Measurements from ENCODE around the gene MEAK7. TPM values are rescaled to one million over a fixed set of nuclear protein-coding genes. Genes with fewer than 3 reads are reported as not detected.
"Not testable (repeated sequence)": the region's sequence is repeated elsewhere in the genome, so short reads cannot be mapped to it uniquely, and the experiment has no call there.

MEAK7 gene
- total RNA-seq, 1 donor from 2014 or later: 15.6 TPM

GRCh38 chr16:84532855-84533486 is 28.5 kb upstream of the MEAK7 start:
- no peak for DNase-seq

DNA sequence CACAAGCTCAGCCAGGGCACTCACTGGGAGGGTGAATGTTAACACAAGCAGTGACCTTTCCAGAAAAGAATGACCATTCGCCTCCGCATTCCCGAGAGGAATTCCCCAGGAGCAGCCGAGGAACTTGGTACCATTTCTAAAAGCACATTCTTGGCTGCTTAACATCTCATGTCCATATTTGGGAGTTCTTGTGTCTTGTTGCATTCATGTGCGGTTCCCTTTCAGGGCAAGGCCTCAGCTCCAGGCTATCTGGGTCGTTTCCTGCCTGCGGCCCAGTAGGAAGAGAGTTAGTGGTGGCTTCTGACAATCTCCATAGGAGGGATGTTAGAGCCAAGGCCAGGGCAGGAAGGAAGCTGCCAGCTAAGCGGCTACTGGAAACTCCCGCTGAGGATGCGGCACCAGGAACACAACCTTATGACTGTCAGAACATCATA is 27.8 kb upstream of the MEAK7 start:
- peak; percentile 59 for DNase-seq

DNA sequence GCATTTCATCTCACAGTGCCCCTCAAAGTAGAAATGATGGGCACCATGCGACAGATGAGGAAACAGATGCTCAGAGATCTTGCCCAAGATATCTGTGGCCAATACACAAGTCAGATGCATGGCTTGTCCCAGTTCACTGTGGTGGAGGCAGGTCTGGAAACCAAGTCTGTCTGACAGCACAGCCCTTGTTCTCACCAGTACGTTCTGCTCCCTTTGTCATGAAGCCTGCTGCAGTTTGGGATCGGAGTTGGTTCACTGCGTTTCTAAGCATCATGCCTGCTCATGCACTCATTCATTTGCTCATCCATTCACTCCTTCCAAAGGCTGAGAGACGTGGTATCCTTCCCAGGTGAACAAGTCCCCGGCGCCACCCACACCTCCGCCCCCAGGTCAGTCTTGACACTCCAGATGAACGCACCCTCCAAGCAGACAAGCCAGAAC is 27.2 kb upstream of the MEAK7 start:
- no peak for DNase-seq

- no peak for DNase-seq
These were observed 26.1 kb upstream of the MEAK7 start for GRCh38 chr16:84530590-84530989.

GRCh38 chr16:84529607-84530006 is 25.1 kb upstream of the MEAK7 start:
- DNase-seq: no peak

- no peak for DNase-seq
These were observed 23.9 kb upstream of the MEAK7 start for GRCh38 chr16:84528322-84528721.

- DNase-seq: peak; percentile 74
These were observed 23.2 kb upstream of the MEAK7 start for GRCh38 chr16:84527532-84528269.

DNA sequence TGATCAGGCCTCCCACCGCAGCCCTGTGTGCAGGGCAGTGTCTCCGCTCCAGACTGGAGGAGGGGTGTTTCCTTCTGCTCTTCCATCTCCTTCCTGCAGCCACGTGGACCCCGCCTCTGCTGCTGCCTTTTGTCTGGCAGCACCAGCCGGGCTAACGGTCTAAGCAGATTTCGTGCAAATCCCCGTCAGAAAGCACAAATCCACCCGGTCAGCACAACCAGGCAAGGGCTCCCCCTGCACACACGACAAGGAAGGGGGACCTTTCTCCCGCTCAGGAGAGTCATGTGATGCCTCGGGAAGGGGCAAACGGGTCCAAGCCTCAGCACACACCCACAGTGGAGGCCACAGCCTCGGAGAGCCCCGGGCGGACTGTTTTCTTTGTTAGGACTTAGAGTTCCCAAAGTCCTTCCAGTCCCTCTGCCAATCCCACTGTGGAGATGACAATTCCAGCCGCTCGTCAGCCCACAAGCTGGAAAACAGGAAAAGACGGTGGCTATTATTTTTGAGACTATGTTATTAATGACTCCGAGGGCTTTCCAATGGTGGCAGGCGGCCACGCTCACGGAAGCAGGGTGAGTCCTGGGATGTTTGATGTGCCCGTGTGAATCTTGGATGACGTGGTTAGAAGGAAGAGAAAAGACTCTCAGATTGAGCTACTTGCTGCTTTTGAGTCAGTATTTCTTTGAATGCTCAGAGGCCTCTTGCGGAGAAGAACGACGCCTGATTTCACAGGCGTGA is 22.5 kb upstream of the MEAK7 start:
- peak; percentile 77 for DNase-seq

- DNase-seq: not testable (repeated sequence)
These were observed 20.6 kb upstream of the MEAK7 start for GRCh38 chr16:84524941-84525581.

- DNase-seq: no peak
These were observed 20.0 kb upstream of the MEAK7 start for GRCh38 chr16:84524346-84524920.

GRCh38 chr16:84521497-84521770 is 17.0 kb upstream of the MEAK7 start:
- no peak for DNase-seq

DNA sequence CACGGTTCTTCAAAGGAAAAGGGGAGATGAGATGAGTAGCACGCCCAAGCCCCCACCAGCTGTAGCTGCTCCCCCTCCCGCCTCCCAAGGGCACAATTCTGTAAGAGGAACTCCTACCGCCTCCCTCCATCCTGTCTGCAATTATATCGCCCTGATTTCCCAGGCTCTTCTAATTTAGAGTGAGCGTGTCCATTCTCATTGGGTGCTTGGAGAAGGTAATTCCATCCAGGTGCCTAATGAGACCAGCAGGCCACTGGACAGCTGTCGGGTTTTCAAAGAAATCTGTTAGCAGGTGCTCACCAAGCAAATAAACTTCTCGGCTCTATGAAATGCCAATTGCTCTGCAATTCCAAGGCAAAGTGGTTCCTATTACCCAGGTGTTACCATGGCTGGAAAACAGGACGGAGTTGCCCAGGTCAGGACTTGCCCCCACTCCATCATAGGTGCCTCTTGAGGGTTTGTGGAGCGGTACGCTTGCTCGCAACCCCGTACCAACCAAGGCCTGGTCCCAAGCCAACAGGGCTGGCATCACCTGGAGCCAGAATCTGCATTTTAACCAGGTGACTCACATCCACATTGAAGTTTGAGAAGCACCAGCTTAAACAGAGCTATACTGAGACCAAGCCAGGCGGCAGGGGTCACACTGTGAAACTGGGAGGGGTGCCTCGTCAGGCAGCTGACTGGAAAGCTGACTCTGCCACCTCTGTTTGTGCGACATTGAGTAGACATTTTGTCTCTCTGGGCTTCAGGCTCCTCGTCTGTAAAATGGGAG is 16.5 kb upstream of the MEAK7 start:
- DNase-seq: no peak

GRCh38 chr16:84519855-84520254 is 15.4 kb upstream of the MEAK7 start:
- no peak for DNase-seq

DNA sequence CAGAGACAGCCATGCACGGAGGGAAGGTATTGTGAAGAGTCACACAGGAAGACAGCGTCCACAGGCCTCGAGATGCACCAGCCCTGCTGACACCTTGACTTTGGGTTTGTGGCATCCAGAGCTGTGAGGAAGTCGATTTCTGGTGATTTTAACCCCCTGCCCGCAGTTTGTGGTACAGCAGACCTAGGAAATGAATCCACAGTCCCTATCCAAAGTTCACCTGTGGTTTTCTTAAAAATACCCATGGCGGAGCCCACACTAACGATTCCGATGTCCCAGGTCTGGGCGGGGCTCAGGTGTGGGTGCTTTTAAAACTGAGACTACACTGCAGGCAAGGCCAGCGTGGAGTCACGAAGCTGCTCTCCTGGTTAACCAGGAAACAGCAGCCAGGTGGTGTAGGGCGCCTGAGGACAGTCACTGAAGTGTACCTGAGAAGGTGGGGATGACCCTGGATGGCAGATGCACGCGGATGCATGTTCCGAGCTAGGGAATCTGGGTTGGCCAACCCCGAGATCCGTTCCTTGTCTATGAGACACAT is 14.4 kb upstream of the MEAK7 start:
- no peak for DNase-seq

GRCh38 chr16:84518220-84518619 is 13.8 kb upstream of the MEAK7 start:
- DNase-seq: not testable (repeated sequence)

DNA sequence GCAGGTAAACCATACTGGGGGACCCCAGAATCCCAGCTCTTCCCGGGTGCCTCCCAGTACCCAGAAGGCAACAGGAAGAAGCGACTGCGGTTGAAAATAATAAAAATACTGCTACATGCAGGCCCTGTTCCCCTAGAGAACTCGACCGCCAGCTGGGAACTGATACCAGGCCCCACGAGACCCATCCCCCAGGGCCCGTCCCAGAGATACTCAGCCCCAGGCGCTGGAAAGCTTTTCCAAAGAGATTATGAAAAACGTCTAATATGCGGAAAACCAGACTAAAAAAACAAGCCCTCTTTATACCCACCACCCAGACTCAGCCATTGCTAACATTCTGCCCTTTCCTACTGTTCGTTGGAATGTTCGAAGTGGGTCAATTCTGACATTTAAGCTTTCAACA is 12.9 kb upstream of the MEAK7 start:
- no peak for DNase-seq

DNA sequence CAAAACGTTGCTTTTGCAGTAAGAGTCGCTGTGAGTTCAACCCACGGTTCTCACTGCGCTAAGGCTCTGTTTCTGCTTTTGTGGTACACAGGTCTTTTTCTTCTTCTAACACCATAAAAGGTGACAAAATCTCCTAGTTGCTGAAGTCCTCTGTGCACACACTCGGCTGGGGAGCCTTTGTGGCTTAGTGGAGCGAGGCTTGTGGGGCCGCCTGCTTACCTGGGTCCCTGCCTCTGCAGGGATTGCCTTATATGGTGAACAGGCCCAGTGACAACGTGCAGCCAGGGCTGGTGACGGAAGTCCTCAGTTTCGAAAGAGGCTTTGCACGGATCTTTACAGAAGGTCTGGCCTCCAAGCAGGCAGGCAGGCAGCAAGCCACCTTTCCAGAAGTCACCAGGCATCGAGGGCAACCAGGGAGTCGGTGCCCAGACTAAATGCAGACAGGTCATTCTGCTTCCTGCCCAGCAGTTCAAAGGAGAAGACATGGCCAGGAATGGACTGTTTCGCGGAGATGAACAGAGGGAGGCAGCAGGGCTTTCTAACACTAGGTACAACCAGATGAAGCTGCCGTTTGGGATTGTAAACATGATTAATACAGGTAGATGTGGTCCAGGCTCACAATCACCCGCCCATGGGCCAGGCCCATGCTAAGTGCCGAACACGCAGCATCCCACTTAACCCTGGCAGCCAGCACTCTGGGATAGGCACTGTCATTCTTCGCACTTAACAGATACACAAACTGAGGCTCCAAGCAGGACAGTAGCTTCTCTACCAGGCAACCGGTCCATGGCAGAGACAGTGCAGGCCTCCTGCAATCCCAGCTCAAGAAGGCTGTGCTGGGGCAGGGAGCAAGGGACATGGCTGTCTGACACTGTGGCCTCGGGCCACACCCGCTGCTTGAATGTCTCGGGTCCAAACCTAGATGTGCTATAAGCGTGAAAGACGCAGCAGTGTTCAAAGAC is 10.7 kb upstream of the MEAK7 start:
- no peak for DNase-seq

- DNase-seq: no peak
These were observed 9.9 kb upstream of the MEAK7 start for GRCh38 chr16:84514295-84514873.

DNA sequence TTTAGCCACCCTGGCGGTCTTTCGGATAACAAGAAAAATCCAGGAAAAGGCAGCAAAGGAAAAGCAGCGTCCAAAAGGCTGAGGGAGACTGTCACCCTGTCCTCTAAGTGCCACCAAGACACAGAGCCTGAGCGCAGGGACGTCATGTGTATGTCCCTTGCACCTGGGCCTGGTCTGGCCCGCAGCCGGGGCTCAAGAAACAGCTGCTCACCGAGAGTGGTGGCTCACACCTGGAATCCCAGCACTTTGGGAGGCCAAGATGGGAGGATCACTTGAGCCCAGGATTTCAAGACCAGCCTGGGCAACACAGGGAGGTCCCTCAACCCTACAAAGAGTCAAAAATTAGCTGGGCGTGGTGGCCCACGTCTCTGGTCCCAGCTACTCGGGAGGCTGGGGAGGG is 9.2 kb upstream of the MEAK7 start:
- no peak for DNase-seq

GRCh38 chr16:84513123-84513522 is 8.7 kb upstream of the MEAK7 start:
- DNase-seq: no peak

Measured in tongue (tissue), 2 donors.